GM18498 (cell line): ENCODE results near the gene FOS.
A peak's percentile ranks its signal among the peaks of the same experiment; 100 is the strongest.
"Not testable (repeated sequence)": the region's sequence is repeated elsewhere in the genome, so short reads cannot be mapped to it uniquely, and the experiment has no call there.

ENCODE experiments used
- ATAC-seq: cut with Tn5 transposase; IDR thresholded peaks from one replicate; pipeline ENCODE4 v1.9.1; 2021; ENCODE audit warnings: mild to moderate bottlenecking, moderate library complexity; ENCODE audit not compliant: unreplicated experiment

The FOS gene

GRCh38 chr14:75293920-75294648 lies 15.5 kb downstream of the FOS start:
- peak; percentile 96 for ATAC-seq

GRCh38 chr14:75294649-75295033 lies 16.0 kb downstream of the FOS start:
- no peak for ATAC-seq

GRCh38 chr14:75295061-75295461 lies 16.4 kb downstream of the FOS start:
- no peak for ATAC-seq

- no peak for ATAC-seq
Measured at GRCh38 chr14:75295491-75296345, 17.1 kb downstream of the FOS start.

- ATAC-seq = no peak
Measured at GRCh38 chr14:75297411-75298040, 18.9 kb downstream of the FOS start.

- ATAC-seq = no peak
Measured at GRCh38 chr14:75298187-75298965, 19.7 kb downstream of the FOS start.

- no peak for ATAC-seq
Measured at GRCh38 chr14:75299059-75299458, 20.4 kb downstream of the FOS start.

- no peak for ATAC-seq
Measured at GRCh38 chr14:75299576-75299975, 20.9 kb downstream of the FOS start.

- ATAC-seq = no peak
Measured at GRCh38 chr14:75301666-75302325, 23.2 kb downstream of the FOS start.

GRCh38 chr14:75303381-75303789 lies 24.8 kb downstream of the FOS start:
- ATAC-seq = no peak

- ATAC-seq = not testable (repeated sequence)
Measured at GRCh38 chr14:75306410-75306809, 27.8 kb downstream of the FOS start.

- ATAC-seq = no peak
Measured at GRCh38 chr14:75306927-75307699, 28.5 kb downstream of the FOS start.

- ATAC-seq = no peak
Measured at GRCh38 chr14:75307700-75308379, 29.2 kb downstream of the FOS start.

- not testable (repeated sequence) for ATAC-seq
Measured at GRCh38 chr14:75308991-75309390, 30.4 kb downstream of the FOS start.

GRCh38 chr14:75309561-75309960 lies 30.9 kb downstream of the FOS start:
- not testable (repeated sequence) for ATAC-seq

GRCh38 chr14:75310295-75311111 lies 31.9 kb downstream of the FOS start:
- no peak for ATAC-seq

GRCh38 chr14:75311356-75311755 lies 32.7 kb downstream of the FOS start:
- ATAC-seq = no peak

- no peak for ATAC-seq
Measured at GRCh38 chr14:75312341-75312740, 33.7 kb downstream of the FOS start.
